Stimulated activated CD8-positive, alpha-beta memory T cell treated with anti-CD3 and anti-CD28 coated beads, Interleukin-4, amount 100 ng/mL, for 48 hours (primary cell): ENCODE results near the gene CKMT2.
"Not testable (repeated sequence)": the region's sequence is repeated elsewhere in the genome, so short reads cannot be mapped to it uniquely, and the experiment has no call there.

Source experiments
- DNase-seq: peaks from one replicate; pipeline ENCODE4 v3.0.0-alpha.2; 2020

The CKMT2 gene

GRCh38 chr5:81253875-81254274 lies 20.8 kb downstream of the CKMT2 start:
- DNase-seq = no peak

GRCh38 chr5:81254886-81255559 lies 21.9 kb downstream of the CKMT2 start:
- no peak for DNase-seq

- DNase-seq = no peak
Observed at GRCh38 chr5:81256766-81257165, 23.6 kb downstream of the CKMT2 start.

DNA sequence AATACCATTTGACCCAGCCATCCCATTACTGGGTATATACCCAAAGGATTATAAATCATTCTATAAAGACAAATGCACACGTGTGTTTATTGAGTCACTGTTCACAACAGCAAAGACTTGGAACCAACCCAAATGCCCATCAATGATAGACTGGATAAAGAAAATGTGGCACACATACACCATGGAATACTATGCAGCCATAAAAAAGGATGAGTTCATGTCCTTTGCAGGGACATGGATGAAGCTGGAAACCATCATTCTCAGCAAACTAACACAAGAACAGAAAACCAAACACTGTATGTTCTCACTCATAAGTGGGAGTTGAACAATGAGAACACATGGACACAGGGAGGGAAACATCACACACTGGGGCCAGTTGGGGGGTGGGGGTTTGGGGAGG lies 29.7 kb downstream of the CKMT2 start:
- not testable (repeated sequence) for DNase-seq

GRCh38 chr5:81265101-81265500 lies 32.0 kb downstream of the CKMT2 start:
- no peak for DNase-seq

DNA sequence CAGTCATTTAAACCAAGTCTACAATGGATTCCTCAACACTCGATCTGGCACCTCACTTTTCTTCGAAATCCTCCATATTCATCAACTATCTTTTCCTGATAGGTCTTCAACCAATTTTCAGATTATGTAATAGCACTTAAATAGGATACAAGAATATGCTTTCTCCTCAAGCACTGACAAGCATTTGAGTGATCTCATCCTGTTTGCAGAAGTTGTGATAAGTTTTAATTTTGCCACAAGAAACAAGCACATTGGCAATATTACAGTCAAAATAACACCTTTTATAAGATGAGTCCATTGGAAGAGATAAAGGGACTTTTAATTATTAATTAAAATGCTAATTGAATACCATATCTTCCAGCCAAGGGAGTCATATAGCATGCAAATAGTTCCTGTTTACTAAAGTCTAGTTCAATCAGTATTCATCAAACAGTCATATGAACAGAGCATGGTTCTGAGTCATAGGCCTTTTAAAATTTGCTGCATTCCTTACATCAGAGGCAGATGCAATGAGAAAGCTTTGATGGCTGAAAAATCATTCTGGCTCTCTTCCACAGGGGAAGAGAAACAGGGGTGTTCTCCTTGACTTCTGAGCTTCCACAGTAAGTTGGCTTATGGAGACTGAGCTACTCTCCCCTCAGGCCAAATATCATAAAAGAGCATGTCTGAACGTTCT lies 35.5 kb downstream of the CKMT2 start:
- no peak for DNase-seq

GRCh38 chr5:81269751-81270393 lies 36.8 kb downstream of the CKMT2 start:
- DNase-seq = no peak

DNA sequence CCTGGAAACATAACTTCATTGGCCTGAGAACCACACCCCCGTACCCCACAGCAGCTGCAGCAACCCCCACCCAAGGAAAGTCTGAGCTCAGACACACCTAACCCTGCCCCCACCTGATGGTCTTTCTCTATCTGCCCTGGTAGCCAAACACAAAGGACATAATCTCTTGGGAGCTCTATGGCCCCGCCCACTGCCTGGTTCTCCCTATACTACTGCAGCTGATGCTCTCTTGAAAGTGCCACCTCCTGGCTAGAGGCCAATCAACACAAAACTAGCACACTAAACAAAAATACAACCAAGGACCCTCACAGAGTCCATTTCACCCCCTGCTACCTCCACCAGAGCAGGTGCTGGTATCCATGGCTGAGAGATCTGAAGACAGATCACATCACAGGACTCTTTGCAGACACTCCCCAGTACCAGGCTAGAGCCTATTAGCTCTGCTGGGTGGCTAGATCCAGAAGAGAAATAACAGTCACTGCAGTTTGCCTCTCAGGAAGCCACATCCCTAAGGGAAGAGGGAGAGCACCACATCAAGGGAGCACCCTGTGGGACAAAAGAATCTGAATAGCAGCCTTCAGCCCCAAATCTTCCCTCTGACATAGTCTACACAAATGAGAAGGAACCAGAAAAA lies 37.4 kb downstream of the CKMT2 start:
- not testable (repeated sequence) for DNase-seq

- DNase-seq = no peak
Observed at GRCh38 chr5:81283976-81284375, 50.9 kb downstream of the CKMT2 start.

- DNase-seq = no peak
Observed at GRCh38 chr5:81286059-81286617, 53.0 kb downstream of the CKMT2 start.

DNA sequence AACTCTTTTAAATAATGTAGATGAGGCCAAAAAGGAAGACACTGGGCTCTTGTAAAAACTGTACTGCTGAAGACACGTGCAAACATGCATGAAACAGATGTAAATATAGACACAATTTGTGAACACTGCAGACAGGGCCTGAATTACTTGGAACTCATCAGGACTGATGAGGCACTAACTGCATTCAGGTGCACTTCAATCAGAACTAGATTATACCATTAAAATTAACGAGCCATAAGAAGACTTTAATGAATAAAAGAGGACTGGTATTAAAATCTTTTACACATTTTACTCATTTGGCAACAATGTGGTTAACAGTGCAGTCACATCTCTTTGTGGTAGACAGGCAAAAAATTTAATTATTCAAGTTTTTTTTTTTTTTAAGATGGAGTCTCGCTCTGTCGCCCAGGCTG lies 54.9 kb downstream of the CKMT2 start:
- no peak for DNase-seq

DNA sequence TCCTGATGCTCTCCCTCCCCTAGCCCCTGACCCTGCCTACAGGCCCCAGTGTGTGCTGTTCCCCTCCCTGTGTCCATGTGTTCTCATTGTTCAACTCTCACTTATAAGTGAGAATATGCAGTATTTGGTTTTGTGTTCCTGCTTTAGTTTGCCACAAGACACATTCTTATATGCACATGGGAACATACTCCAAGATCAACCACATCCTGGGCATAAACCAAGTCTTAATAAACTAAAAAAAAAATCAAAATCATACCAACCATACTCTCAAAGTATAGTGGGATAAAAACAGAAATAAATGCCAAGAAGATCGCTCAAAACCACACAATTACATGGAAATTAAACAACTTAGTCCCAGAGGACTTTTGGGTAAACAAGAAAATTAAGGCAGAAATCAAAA lies 57.0 kb downstream of the CKMT2 start:
- no peak for DNase-seq

DNA sequence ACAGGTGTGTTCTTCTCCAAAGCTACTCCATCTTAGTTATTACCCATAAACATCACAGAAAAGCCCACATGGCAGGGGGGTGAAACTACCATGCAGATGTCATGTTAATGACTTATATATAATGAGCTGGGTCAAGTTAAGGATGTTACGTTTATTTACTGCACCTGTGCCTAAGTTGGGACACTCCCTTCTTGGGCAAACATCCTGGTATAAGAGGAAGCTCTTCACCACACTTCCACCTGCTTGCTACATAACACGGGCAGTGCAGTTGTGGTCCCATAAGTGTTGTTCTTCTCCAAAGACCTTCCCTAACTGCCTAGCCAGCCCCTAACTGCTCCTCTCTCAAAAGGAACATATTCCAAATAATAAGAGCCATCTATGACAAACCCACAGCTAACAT lies 59.0 kb downstream of the CKMT2 start:
- no peak for DNase-seq

- not testable (repeated sequence) for DNase-seq
Observed at GRCh38 chr5:81294021-81294420, 60.9 kb downstream of the CKMT2 start.

DNA sequence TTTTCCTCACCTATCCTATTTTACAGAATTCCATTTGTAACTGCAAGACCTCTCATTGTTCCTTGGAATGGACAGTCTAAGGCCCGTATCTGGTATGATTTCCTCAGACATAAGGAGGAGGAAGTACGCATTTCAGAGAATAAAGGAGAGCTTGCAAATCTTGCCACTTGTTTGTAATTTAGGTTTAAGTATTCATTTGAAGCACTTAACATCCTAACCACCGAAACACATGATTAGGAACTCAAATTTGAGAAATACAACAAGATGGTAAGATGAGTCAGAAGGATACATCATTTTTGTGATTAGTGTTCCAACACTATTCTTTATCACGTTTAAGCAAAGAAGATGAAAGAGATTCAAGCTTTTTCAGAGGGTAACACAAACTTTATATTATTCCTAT lies 64.4 kb downstream of the CKMT2 start:
- no peak for DNase-seq

DNA sequence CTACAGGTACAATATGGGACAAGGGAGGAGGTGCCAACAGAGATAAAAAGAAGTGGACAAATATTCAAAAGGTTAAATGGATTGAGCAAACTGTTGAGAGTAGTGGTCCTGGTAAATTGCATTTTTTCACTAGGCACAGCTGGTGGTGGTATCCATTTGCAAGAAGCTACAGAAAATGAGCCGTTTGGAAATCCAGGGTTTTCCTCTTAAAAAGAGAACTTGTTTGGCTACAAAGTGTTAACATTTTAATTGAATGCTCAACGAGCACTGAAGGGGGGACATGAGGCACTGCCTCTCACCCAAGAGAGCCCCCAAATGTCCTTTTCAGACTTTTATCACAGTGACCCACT lies 67.8 kb downstream of the CKMT2 start:
- DNase-seq = no peak

GRCh38 chr5:81301271-81302015 lies 68.3 kb downstream of the CKMT2 start, which contains the start of gene ZCCHC9:
Gene ZCCHC9, plus strand, starts transcription at chr5:81301587. Its CDS starts 3,171 bp downstream, at chr5:81304758.
- peak; percentile 94 for DNase-seq

- no peak for DNase-seq
Observed at GRCh38 chr5:81302596-81302995, 69.5 kb downstream of the CKMT2 start.

GRCh38 chr5:81303563-81303962 lies 70.4 kb downstream of the CKMT2 start:
- DNase-seq = no peak

GRCh38 chr5:81305785-81306184 lies 72.7 kb downstream of the CKMT2 start:
- DNase-seq = no peak

DNA sequence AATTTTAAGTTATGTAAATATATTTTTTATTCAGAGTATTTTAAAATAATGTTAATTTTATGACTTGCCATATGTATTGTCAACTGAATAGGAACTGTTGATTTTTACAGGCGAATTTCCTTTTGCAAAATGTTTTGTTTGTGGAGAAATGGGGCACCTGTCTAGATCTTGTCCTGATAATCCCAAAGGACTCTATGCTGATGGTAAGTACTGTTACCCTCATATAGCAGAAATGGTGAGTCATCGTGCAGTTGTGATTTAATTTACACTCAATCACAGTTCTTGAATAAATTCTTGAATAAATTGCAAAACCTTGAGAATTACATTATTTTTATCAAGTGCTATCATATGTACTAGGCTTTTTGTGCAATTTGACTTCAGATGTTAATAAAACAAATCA lies 75.7 kb downstream of the CKMT2 start:
- no peak for DNase-seq

- DNase-seq = no peak
Observed at GRCh38 chr5:81310402-81311063, 77.4 kb downstream of the CKMT2 start.
